ENCODE results near the gene ZNF697.

- TF ChIP-seq CTCF (IDR thresholded peaks at IDR 0.05) (no peak), POLR2AphosphoS5 (IDR thresholded peaks at IDR 0.05) (no peak), POLR2A (IDR thresholded peaks at IDR 0.05) (no peak)
Observed at GRCh38 chr1:119632841-119633240, 15.2 kb downstream of the ZNF697 start.

All from breast epithelium (tissue), 3 donors.